Frontal cortex (tissue), 1 donor: ENCODE results near the gene ADRA2C. TPM values are rescaled to one million over a fixed set of nuclear protein-coding genes. Genes with fewer than 3 reads are reported as not detected.

Experiments
- total RNA-seq: library from RNA; depleted of rRNA; stranded (reverse); fragments of >200 nt; gene quantifications from one replicate; pipeline ENCODE4 v1.2.3, GENCODE V29; 2014

The ADRA2C gene
- total RNA-seq, 1 donor from 2014 or later = 3.7 TPM

Other genes with a start within 250 kb of the ADRA2C start
- 13.5 TPM for gene LRPAP1, start 234.0 kb upstream of the ADRA2C start, total RNA-seq